Measurements from ENCODE around the gene PPFIA1.

GRCh38 chr11:70359451-70360205, 89.1 kb downstream of the PPFIA1 start:
- TF ChIP-seq, protein P1, sequence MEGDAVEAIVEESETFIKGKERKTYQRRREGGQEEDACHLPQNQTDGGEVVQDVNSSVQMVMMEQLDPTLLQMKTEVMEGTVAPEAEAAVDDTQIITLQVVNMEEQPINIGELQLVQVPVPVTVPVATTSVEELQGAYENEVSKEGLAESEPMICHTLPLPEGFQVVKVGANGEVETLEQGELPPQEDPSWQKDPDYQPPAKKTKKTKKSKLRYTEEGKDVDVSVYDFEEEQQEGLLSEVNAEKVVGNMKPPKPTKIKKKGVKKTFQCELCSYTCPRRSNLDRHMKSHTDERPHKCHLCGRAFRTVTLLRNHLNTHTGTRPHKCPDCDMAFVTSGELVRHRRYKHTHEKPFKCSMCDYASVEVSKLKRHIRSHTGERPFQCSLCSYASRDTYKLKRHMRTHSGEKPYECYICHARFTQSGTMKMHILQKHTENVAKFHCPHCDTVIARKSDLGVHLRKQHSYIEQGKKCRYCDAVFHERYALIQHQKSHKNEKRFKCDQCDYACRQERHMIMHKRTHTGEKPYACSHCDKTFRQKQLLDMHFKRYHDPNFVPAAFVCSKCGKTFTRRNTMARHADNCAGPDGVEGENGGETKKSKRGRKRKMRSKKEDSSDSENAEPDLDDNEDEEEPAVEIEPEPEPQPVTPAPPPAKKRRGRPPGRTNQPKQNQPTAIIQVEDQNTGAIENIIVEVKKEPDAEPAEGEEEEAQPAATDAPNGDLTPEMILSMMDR (conservative IDR thresholded peaks at IDR 0.05): no peak
- TF ChIP-seq EZH2 (IDR thresholded peaks at IDR 0.05; ENCODE audit: low read depth): no peak
